HG03565 (cell line): Measurements from ENCODE around the gene RASSF4.

ENCODE experiments used
- ATAC-seq: cut with Tn5 transposase; IDR thresholded peaks from one replicate; pipeline ENCODE4 v1.9.1; 2021; ENCODE audit warnings: mild to moderate bottlenecking, moderate library complexity; ENCODE audit not compliant: unreplicated experiment

Gene RASSF4

DNA sequence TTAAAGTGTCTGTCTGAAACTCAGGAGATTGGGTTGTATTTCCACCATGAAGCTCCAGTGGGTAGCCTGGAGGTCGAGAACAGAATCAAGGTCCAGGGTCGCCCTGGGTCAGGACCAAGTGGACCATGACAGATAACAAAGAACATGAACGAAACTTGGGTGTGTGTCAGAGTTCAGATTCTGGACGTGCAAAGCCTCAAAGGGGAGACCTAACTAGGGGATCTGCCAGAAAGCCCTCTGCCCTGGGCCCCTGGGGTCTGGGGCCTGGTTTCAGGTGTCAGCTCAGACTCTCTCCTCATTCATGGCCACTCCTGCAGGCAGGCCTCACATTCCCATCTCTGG lies 1.6 kb downstream of the RASSF4 start:
- no peak for ATAC-seq

DNA sequence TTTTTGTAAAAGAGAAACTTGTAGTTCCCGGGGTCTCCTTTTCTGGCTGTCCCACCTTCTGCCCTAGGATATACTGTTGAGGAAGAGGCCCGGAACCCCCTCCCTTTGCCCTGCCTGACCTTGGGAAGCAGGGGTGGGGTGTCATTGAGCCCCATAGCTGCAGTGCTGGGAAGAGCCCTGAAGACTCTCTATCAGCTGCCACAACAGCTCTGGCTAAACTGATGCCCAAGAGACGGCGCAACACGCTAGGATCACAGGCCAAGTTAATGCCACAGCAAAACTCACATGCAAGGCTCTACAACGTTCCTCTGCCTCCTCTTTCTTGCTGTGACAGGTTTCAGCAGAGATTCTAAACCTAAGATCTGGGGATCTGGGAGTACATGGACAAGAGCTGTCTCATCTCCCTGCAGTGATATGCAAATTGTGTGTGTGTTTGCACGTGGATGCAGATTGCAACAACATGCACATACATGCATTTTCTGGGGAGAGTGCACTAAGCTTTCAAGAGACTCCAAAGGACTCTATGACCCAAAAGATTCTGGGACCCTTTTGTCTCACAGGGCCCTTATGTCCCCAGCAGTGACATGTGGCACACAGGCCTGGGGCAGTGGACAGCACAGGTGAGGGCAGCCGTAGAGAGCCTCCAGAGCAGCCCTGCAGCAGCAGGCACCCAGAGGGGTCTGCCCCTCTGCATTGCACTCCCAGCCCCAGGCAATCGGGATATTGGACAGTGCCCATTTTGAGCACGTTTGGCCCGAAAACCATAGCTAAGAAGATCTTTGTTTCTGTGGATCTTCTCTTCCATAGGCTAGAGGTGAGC lies 2.5 kb downstream of the RASSF4 start:
- ATAC-seq = no peak

DNA sequence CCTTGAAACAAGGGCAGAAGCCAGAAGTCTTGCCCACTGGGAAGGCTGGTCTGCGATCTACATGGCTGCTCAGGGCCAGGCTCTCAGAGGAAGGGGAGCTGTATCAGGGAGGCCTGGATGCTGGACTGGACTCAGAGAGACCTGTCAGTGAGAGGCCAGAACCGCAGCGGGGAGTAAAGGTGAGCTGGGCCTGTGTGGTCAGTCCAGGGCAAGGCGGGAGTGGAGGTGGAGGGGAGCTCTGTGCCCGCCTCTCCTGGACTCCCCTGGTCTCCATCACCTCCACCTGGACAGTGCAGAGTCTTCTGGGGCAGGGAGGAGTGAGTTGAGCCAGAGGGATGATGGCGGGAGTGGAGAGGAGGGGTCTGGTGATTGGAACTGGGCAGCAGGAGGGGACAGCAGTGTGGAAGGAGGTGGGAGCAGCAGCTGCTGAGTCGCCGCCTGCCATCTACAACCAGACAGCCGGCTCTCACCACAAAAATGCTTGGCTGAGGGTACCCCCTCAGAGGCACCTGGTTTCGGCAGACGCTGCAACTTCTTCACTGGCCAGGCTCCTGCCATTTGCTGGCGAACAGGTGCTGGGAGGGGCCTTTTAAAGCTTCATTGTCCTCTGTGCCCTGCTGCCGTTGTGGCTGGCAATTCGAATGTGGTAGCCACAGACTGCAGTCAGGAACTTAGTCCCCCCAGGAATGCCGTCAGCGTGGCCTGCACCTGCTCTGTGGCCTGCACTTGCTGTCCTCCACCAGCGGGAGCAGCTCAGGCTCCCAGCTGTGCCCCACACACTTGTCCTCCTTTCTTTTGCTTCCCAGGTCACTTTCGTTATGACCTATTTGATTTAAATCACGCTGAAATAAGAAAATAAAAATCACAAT lies 3.5 kb downstream of the RASSF4 start:
- ATAC-seq = no peak

DNA sequence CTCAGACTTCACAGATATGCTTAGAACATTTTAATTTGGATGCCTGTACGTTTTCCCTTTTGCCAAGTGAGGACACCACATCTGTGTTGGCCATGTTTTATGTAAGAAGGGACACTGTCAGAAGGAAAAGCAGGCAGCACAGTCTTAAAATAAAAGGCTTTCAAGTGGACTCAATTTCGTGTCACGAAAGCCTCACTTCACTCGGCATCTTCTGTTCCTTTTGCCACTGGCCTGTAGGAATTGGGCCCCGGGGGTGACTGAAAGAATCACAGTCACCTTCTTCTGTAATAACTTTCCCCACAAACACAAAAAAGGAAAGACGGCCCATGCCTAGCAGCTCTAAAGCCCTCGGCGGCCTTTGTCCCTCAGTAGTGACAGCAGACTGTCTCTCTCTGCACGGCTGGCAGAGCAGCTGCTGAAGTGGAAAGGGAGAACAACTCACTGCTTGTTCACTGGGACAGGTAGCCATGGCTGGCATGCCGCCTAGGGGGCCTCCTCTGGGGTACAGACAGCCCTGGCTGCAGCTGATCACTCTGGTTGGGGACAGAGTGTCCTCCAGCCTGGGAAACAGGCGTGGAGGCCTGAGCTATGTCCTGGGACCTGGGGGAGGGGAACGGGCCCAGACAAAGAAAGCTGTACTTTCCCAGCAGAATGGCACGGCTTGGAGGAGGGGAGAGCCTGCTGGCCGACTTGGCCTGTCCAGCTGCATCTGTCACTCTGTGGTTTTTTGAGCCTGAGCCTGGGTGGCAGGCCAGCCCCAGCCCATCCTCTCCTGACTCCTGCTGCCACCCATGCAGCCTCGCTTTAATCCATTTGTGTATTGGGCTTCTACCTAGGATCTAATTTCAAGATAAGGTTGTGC lies 4.4 kb downstream of the RASSF4 start:
- no peak for ATAC-seq

DNA sequence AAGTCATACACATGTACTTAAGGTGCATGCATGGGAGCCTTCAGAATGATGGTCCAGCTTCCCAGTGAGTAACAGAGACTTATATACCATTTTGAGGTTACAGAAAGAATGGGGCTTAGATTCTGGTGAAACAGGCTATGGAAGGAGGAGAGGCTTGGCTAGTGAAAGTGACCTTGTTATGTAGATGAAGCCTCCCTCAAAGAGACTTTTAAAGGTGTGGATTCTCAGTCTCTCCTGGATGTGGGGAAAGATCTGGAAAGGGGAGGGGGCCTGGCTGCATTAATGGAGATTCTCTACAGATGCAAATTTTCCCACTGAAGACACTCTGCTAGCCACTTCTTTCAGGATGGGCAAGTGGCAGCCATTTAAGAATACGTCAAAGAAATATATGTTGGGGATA lies 5.5 kb downstream of the RASSF4 start:
- ATAC-seq = no peak

DNA sequence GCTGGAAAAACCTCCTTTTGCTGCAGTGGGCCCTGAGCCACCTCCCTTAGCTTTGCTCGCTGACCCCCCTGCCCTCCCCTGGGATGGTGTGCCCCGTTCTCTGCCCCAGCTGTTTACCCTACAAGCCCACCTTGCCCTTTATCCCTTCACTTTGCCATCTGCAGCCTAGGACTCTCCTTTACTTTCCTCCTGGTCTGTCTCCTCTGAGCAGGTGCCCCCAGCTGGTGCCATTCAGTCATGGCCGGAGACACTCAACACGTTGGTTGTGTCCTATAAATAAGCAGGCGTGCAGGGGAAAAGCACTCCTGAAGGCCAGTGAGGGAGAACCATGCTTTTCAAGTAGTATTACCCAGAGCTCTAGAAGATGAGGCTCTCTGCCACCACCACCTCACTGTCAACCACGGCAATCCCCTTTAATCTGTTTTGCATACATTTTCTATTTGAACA lies 6.1 kb downstream of the RASSF4 start:
- ATAC-seq = no peak

DNA sequence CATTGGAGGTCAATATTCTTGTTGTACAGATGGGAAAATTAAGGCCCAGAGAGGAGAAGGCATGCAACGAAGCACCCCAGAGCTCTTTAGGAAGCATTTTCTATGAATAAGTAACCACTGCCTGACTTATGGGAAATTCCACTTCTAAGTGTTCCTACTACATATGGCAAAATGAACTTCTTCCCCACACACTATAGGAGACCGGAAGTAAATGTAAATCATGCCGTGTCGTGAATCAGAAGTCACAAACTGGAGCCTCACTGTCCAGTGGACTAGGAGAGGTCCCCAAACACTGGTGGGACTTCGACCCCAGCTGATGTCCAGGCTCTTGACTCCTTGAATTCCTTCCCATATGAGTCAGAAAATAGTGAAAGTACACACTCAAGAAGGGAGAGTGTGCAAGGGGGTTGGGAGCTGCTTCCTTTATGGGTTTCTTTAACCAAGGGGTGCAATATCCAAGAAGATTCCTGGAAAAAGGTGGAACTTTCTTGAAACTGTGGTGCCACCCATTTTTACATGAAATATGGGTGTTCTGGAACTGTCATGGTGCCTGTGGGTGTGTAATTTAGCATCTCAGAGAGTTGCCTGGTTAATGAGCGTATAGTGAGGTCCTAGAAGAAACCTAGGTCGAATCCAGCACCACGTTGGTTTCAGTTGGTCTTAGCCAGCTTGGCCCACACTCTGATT lies 6.7 kb downstream of the RASSF4 start:
- ATAC-seq = no peak

DNA sequence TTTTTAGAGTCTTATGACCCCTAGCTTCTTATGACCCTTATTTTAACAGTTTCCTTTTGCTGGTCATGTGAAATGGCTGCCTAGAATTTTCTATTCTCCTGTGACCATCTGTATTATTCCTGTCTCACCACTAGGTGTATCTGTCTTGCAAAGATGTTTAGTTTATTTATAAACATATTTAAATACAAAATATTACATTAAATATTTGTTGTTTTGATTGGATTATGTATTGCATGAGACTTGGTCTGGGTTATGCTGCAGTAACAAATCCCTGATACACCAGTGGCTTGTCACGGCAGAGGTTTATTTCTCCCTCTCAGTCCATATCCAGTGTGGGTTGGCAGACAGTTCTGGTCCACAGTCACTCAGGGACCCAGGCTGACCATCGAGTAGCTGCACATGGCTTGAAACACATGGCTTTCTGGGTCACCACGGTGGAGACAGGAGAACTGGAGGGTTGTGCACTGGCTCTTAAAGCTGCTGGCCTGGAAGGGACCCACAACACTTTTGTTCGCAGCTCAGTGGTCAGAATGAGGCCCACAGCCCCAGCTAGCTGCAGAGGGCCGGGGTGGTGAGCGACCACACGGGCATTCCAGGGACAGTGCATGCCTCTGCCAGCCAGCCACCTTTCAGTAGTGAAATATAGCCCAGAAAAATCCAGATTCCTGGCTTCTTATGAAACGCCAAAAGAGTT lies 7.4 kb downstream of the RASSF4 start:
- ATAC-seq = no peak

DNA sequence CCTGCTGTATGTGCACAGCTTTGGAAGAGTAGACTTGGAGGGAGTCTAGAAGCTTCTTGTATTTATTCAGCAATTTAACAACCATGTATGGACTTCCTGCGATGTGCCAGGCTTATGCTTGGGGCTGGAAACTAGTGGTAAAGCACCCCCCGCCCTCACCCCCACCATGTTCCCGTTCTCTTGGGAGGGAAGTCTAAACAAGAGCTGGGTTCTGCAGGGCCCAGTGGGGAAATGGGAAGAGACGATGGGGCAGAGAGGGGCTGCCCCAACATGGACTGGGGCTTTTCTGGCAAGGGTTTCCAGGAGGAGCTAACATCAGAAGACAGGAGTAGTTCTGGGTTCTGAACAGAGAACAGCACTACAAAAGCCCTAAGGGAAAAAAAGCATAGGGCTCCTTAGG lies 8.0 kb downstream of the RASSF4 start:
- no peak for ATAC-seq

DNA sequence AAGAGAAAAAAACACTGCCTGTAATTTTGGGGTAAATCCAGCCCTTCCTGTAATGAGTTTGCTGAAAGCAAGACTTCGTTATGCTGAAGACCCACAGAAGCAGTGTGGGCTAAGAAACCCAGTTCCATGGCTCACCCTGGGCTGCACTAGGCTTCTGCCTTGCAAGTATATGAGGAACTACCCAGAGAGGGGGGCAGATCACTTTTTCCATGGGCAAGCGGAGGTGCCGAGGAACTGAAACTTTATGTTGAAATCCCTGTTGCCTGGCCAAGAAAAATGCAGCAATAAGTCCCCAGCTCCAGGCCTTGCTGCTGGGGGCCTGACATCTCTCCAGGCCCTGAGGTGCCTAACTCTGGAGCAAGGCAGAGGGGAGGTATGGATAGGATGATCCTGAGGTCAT lies 8.5 kb downstream of the RASSF4 start:
- no peak for ATAC-seq

DNA sequence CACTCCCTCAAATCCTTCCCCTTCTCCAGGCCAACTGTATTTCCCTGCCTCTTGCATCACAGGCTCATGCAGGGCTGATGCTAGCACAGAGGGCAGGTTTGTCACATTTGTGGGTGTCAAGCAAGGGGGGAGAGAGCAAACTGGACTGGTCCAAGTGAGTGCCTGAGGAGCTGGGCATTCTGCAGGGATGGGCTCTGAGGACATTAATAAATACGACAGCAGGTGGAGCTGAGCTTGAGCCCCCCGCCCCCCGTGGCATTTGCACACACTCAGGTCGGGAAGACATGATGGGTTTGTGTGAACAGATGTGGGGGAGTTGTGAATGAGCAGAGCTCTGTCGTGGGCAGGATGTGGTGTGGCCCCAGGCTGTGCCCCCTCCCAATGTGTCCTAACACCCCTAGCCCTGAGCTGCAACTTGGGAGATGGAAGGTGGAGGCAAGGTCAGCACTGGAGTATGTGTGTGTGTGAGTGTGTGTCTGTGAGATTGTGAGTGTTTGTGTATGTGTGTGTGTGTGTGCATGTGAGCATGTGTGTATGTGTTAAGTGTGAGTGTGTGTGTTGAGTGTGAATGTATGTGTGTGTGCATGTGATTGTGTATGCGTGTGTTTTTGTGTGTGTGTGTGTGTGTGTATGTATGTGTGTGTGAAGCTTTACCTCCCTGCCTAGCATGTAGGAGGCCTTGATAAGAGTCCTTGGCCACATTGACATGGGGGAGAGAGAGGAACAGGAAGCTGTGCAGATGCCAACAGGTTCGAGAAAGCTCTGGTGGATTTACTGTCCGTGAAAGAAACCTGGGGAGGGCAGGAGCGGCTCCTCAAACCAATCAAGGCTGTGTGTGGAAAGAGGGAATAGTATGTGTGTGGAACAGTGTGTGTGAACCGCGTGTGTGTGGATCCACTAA lies 9.1 kb downstream of the RASSF4 start:
- ATAC-seq = no peak

DNA sequence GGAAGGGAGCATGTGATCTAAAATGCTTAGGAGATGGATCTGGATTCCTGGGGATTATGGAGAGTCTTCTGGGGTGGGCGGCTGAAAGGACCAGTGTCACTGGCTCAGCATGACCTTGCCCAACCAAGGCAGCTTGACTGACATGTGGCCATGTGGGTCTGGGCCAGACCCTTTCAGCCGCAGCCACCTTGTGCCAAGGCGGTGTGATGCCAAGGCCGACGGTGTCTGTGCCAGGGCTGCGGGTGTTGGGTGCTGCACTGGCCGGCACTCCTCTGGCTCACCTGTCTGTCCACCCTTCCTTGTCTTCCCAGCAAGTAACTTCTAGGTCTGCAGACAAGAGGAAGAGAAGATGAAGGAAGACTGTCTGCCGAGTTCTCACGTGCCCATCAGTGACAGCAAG lies 10.3 kb downstream of the RASSF4 start:
- ATAC-seq = no peak

DNA sequence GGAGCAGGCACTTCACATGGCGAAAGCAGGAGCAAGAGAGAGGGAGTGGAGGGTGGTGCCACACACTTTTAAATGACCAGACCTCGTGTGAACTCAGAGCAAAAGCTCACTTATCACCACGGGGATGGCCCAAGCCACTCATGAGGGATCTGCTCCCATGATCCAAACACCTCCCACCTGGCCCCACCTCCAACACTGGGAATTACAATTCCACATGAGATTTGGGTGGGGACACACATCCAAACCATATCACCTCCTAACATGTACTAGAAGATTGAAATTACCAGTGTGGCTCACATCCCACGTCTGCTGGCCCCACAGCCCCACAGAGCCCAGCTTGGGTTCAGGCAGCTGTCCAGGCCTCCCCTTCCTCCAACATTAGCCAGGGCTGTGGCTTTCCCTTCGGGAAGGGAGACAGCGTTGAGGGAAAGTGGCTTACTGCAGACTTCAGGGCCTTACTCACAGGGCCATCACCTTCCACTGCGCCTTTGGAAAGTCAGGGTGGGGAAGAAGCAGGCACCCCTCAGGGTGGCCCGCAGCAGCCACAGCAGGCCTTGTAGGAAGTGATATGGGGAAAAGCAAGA lies 11.3 kb downstream of the RASSF4 start:
- no peak for ATAC-seq

DNA sequence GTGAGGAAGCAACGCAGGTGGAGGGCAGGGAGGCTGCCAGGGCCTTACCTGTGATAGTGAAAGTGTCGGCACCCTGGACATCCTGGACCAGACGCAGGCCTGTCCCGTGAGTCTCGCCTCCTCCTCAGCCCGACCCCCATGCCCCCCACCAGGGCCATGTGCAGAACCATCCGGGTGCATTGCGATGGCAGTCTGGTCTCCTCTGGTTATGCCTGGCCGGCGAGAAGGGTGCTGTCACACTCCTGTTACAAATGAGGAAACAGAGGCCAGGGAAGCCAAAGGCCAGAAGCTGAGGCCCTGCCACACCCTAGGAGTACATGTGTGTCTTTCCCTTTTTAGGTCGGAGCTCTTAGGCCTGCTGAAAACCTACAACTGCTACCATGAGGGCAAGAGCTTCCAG lies 11.8 kb downstream of the RASSF4 start:
- no peak for ATAC-seq

DNA sequence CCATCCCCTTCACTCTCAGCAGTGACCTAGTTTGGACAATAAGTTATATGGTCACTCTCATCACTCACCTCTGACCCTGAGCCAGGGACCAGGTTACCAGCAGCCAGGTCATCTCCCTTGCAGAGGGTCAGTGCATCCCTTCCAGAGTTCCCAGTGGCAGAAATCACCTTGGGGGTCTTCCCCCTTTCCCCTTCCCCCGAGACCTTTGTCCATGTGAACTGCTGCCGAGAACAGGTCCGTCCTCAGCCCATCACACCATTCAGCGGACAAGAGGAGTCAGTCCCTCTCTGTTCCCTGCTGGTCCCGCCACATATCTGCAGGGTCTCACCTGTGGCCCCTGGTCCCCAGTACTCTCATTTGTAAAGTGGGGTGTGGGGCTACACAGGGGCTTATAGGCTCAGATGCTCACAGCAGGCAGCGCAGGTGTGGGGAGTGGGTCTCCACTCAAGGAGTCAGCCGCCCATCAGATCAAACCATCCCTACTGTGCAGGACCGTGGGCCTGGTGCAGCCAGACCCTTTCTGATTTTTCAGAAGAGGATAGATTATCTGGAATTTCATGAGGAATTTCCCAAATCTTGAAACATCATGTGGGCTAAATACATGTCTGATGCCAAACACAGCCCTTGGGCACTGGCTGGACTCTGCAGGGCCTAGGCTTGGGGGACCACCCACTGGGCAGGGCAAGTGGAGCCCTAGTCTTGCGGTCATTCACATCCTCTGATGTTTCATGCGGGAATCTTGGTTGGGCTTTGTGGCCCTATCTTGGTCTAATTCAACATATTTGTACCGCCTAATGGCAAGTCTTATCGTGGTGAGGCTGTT lies 12.5 kb downstream of the RASSF4 start:
- ATAC-seq = no peak

DNA sequence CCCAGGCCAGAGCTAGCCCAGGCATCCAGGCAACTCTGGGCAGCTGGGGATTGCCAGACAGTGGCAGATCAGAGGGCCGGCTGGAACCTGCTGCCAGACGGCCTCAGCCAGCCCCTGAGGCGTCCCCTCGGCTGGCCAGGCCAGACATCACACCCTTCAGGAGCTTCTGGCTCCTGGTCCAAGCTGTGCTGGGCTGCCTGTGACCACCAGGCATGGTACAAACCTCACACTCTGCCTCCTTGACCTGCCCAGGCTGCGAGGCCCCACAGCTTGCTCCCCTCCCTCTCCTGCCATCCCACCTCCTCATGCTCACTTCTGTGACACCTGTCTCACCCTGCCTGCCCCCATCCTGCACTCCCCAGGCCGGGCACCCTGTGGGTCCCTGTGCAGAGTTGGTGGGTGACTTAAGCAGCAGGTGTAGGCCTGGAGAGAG lies 13.3 kb downstream of the RASSF4 start:
- no peak for ATAC-seq

DNA sequence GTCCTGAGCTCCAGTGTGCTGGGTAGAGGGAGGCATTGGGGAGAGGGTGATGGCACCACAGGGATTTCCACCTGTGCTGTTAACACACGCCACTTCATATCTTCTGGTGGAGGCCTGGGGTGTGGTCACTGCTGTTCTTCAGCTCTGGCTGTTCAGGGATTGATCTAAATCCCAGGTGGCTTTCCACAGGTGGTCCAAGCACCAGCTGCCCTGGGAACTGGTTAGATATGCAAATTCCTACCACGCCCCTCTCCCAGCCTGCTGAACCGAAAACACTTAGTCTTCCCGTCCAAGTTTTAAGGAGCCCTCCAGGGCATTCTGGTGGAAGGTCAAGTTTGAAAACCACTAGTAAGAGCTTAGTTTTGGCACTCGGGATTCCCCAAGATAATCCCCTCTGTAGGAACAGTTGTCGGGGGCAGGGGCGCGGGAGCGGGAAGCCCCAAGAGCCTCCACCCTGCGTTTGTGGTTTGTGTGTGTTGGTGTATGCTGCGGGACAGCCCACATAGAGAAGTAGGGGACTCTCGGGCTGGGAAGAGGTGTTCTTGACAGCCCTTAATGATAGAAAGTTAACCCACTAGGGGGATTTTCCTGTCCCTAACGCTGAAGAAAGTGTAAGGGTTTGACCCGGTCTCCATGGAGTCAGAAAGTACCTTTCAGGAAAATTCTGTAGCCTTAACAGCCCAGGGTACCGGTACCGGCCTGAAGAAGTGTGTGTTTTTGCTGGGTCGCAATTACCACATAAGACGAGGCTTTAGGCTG lies 13.9 kb downstream of the RASSF4 start:
- ATAC-seq = no peak
